ENCODE data around the gene SPC24.
"Not testable (repeated sequence)": the region's sequence is repeated elsewhere in the genome, so short reads cannot be mapped to it uniquely, and the experiment has no call there.

DNA sequence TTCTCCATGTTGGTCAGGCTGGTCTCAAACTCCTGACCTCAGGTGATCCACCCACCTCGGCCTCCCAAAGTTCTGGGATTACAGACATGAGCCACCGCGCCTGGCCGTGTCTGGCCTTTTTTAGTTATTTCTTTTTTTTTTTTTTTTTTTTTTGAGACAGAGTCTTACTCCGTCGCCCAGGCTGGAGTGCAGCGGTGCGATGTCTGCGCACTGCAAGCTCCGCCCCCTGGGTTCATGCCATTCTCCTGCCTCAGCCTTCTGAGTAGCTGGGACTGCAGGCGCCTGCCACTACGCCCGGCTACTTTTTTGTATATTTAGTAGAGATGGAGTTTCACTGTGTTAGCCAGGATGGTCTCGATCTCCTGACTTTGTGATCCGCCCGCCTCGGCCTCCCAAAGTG lies 33.6 kb downstream of the SPC24 start:
- TF ChIP-seq, protein P1, sequence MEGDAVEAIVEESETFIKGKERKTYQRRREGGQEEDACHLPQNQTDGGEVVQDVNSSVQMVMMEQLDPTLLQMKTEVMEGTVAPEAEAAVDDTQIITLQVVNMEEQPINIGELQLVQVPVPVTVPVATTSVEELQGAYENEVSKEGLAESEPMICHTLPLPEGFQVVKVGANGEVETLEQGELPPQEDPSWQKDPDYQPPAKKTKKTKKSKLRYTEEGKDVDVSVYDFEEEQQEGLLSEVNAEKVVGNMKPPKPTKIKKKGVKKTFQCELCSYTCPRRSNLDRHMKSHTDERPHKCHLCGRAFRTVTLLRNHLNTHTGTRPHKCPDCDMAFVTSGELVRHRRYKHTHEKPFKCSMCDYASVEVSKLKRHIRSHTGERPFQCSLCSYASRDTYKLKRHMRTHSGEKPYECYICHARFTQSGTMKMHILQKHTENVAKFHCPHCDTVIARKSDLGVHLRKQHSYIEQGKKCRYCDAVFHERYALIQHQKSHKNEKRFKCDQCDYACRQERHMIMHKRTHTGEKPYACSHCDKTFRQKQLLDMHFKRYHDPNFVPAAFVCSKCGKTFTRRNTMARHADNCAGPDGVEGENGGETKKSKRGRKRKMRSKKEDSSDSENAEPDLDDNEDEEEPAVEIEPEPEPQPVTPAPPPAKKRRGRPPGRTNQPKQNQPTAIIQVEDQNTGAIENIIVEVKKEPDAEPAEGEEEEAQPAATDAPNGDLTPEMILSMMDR (IDR thresholded peaks at IDR 0.05) = not testable (repeated sequence)
- not testable (repeated sequence) for TF ChIP-seq POLR2A (IDR thresholded peaks at IDR 0.05)

Data from vagina (tissue), 2 donors.